GM18858 (cell line): ENCODE results near the gene USP20.
A peak's percentile ranks its signal among the peaks of the same experiment; 100 is the strongest.
"Not testable (repeated sequence)": the region's sequence is repeated elsewhere in the genome, so short reads cannot be mapped to it uniquely, and the experiment has no call there.

ENCODE experiments used
- ATAC-seq: cut with Tn5 transposase; IDR thresholded peaks from one replicate; pipeline ENCODE4 v1.9.1; 2021; ENCODE audit not compliant: unreplicated experiment

The USP20 gene

GRCh38 chr9:129835128-129835859 is at the start of gene USP20, which contains the start of gene C9orf78:
USP20 (plus strand) TSS chr9:129835458; CDS start chr9:129852556, 17,098 bp downstream.
C9orf78 (minus strand) TSS chr9:129835275; CDS start chr9:129835221, 54 bp downstream.
- peak; percentile 73 for ATAC-seq

GRCh38 chr9:129785866-129786265 is 49.4 kb upstream of the USP20 start:
- no peak for ATAC-seq

GRCh38 chr9:129786481-129786880 is 48.8 kb upstream of the USP20 start:
- no peak for ATAC-seq

- no peak for ATAC-seq
Observed at GRCh38 chr9:129794549-129794948, 40.7 kb upstream of the USP20 start.

GRCh38 chr9:129796029-129796428 is 39.2 kb upstream of the USP20 start:
- ATAC-seq: not testable (repeated sequence)

GRCh38 chr9:129798973-129799372 is 36.3 kb upstream of the USP20 start:
- ATAC-seq: no peak

GRCh38 chr9:129801504-129801903 is 33.8 kb upstream of the USP20 start:
- ATAC-seq: no peak

- ATAC-seq: peak; percentile 65
Observed at GRCh38 chr9:129802833-129803675, 32.2 kb upstream of the USP20 start, which contains the start of gene TOR1B. TOR1B (plus strand) TSS chr9:129803184; CDS start chr9:129803213, 29 bp downstream.

- ATAC-seq: no peak
Observed at GRCh38 chr9:129803676-129804060, 31.6 kb upstream of the USP20 start.

GRCh38 chr9:129806061-129806460 is 29.2 kb upstream of the USP20 start:
- ATAC-seq: no peak

- no peak for ATAC-seq
Observed at GRCh38 chr9:129809346-129809745, 25.9 kb upstream of the USP20 start.

- no peak for ATAC-seq
Observed at GRCh38 chr9:129810116-129810515, 25.1 kb upstream of the USP20 start.

- ATAC-seq: no peak
Observed at GRCh38 chr9:129810788-129811187, 24.5 kb upstream of the USP20 start.

GRCh38 chr9:129811967-129812363 is 23.3 kb upstream of the USP20 start:
- no peak for ATAC-seq

GRCh38 chr9:129812385-129812784 is 22.9 kb upstream of the USP20 start:
- no peak for ATAC-seq

GRCh38 chr9:129813661-129814060 is 21.6 kb upstream of the USP20 start:
- ATAC-seq: no peak

- no peak for ATAC-seq
Observed at GRCh38 chr9:129814432-129815223, 20.6 kb upstream of the USP20 start.

GRCh38 chr9:129815278-129815677 is 20.0 kb upstream of the USP20 start:
- ATAC-seq: no peak

- no peak for ATAC-seq
Observed at GRCh38 chr9:129816501-129817435, 18.5 kb upstream of the USP20 start.

GRCh38 chr9:129822898-129823541 is 12.2 kb upstream of the USP20 start:
- ATAC-seq: no peak
